GM20000 (cell line): Measurements from ENCODE around the gene PPAT.
"Not testable (repeated sequence)": the region's sequence is repeated elsewhere in the genome, so short reads cannot be mapped to it uniquely, and the experiment has no call there.

ENCODE experiments used
- DNase-seq: peaks from one replicate; pipeline ENCODE4 v3.0.0; 2012; ENCODE audit warnings: low spot score
- TF ChIP-seq, protein P1 (sequence below): IDR thresholded peaks from 2 replicates; pipeline ENCODE4 v1.5.1; 2012; ENCODE audit warnings: mild to moderate bottlenecking, control low read depth; ENCODE audit errors: extremely low read depth, missing control alignments

The PPAT gene

DNA sequence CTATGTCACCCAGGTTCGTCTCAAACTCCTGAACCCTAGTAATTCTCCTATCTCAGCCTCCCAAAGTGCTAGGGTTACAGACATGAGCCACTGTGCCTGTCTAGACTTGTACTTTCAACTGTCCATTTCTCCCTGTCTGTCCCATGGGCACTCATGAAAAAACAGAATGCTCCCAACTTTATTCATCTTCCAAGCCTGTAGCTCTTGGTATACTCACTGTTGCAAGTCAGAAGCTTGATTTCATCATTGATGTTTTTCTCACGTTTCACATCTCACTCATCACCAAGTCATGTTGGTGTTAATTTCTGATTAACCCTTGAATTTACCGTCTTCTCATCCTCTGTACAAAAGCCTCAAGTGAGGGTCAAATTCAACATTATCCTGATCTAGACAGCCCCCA, 24.7 kb upstream of the PPAT start:
- DNase-seq, result no peak
- TF ChIP-seq, protein P1, sequence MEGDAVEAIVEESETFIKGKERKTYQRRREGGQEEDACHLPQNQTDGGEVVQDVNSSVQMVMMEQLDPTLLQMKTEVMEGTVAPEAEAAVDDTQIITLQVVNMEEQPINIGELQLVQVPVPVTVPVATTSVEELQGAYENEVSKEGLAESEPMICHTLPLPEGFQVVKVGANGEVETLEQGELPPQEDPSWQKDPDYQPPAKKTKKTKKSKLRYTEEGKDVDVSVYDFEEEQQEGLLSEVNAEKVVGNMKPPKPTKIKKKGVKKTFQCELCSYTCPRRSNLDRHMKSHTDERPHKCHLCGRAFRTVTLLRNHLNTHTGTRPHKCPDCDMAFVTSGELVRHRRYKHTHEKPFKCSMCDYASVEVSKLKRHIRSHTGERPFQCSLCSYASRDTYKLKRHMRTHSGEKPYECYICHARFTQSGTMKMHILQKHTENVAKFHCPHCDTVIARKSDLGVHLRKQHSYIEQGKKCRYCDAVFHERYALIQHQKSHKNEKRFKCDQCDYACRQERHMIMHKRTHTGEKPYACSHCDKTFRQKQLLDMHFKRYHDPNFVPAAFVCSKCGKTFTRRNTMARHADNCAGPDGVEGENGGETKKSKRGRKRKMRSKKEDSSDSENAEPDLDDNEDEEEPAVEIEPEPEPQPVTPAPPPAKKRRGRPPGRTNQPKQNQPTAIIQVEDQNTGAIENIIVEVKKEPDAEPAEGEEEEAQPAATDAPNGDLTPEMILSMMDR, result no peak

DNA sequence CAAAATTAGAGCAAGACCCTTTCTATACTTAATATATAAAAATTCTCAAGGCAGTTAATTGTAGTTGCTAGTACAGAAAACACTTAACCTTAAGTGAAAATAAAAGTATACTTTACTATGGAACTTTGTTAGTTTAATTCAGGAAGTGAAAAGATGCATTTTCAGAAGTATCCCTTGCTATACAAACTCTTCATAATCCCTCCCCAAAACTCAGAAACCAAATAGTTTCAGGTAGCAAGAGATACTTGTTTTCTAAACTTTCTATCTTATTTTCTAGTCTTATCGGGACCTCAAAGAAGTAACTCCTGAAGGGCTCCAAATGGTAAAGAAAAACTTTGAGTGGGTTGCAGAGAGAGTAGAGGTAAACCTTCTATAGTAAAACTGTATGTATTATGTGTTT, 14.9 kb upstream of the PPAT start:
- TF ChIP-seq, protein P1, result no peak
- DNase-seq, result no peak

DNA sequence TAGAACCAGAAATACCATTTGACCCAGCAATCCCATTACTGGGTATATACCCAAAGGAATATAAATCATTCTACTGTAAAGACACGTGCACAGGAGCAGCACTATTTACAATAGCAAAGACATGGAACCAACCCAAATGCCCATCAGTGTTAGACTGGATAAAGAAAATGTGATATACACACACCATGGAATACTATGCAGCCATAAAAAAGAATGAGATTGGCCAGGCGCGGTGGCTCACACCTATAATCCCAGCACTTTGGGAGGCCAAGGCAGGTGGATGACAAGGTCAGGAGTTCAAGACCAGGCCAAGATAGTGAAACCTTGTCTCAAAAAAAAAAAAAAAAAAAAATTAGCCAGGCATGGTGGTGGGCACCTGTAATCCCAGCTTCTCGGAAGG, 14.1 kb upstream of the PPAT start:
- DNase-seq, result not testable (repeated sequence)

DNA sequence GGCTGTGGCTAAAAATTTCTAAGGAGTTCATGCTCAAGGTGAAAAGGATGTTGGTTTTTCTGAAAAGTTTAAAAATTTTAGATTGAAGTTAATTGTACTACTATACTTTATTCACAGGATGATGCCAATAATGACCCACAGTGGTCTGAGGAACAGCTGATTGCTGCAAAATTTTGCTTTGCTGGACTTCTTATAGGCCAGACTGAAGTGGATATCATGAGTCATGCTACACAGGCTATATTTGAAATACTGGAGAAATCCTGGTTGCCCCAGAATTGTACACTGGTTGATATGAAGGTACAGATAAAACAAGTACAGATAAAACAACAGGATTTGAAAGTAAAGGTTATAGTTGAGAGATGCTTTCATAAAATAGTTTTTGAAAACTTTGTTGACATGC, 12.9 kb upstream of the PPAT start:
- DNase-seq, result no peak
- TF ChIP-seq, protein P1, result no peak

DNA sequence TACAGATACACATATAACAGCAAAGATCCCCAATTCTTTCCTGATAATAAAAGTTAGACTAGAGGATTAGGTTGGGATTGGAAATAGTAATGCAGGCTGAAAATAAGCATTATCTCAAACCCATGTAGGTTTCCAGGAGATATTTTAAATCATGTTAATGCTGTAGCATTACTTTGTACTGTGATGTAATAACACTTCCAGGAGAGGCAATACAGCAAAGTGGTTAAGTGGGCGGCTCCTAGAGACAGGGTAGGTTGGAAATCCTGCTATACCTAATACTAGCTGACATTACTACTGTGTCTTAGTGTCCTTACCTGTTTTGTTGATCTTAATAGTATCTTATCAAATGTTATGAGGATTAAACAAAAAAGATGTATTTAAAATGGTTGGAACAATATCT, 10.3 kb upstream of the PPAT start:
- TF ChIP-seq, protein P1, result no peak
- no peak for DNase-seq

DNA sequence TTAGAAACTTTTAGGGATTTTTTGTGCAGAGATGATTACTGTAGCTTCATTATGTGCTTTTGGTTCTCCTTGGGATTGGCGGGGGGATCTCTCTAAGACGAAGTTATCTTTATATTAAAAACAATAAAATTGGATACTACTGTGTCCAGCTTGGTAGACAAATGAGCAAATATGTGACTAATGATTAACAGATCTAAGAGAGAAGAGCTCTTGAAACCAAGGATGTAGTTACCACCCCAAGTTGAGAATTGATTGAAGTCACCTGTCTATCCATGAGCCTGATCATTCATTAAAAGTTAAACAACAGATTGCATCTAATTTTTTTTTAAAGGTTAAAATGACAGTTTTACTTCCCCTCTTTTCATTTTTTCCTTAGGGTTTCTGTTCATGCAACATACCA, 9.3 kb upstream of the PPAT start:
- DNase-seq, result no peak
- TF ChIP-seq, protein P1, result no peak

DNA sequence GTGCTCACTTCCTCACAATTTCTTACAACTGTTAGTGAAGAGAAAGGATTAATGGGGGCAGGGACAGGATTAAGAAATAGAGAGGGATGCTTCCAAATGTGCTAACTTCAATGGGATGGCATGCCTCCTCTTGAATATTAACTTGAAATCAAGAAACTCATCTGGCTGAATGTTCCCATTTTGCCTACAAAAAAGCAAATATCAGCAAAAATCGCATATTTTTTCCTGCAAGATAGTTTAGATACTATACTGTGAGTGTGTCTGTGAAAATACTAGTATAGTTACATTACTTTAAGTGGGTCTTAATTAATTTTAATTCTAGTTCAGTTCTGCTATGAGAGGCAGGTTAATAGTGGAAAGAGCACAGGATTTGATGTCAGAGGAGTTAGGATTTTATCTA, 5.6 kb upstream of the PPAT start:
- TF ChIP-seq, protein P1, result no peak
- DNase-seq, result no peak

DNA sequence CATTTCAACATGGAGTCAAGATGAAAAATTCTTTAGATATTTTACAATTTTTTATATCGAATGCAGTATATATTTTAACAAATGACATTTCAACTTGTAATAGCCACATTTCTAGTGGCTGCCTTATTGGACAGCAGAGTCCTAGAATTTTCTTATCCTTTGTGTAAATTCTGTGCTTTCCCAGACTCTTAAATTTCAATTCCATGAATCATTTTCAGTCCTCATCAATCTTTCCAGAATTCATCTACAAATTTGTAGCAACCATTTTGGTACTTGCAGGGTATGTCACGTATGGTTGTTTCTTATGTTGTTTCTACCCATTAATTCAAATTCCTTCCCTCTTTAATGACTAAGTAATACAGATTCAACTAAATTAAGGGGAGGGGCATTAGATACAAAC, 3.4 kb upstream of the PPAT start:
- DNase-seq, result no peak
- TF ChIP-seq, protein P1, result no peak
